Forelimb muscle (tissue), 1 donor: ENCODE data around the gene ARFIP1. TPM values are rescaled to one million over a fixed set of nuclear protein-coding genes. Genes with fewer than 3 reads are reported as not detected.
"Not testable (repeated sequence)": the region's sequence is repeated elsewhere in the genome, so short reads cannot be mapped to it uniquely, and the experiment has no call there.

ENCODE experiments used
- DNase-seq: peaks from one replicate; pipeline ENCODE4 v3.0.0-alpha.2; 2013; ENCODE audit warnings: low read depth
- polyA plus RNA-seq: library from polyadenylated mRNA; unstranded; fragments of 120-200 nt; gene quantifications from one replicate; pipeline ENCODE4 v1.2.1, GENCODE V29; 2013; ENCODE audit not compliant: insufficient read length

ARFIP1 gene
- polyA plus RNA-seq, 1 donor: 16.7 TPM

DNA sequence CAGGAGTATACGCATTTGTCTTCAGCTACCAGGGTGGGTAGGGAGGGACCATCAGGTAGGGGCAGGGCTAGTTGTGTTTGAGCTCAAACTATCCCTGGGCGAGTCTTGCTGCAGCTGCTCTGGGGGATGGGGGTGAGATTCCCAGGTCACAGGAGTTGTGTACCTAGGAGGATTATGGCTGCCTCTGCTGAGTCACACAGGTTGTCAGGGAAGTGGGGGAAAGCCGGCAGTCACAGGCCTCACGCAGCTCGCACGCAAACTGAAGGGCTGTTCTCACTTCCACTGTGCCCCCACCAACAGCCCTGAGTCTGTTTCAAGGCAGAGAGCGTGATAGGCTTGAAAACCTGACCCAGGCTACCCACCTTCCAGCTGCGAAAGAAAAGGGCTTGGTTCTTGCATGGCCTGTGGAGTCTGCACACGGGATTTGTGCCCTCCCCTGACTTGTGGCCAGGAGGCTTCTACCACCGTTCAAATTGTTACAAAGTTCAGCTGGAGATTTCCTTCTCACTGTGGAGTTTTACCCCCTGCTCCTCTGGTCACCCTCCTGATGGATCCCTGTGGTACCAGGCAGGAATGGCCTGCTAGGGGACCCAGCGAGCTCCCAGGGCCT lies 63.8 kb downstream of the ARFIP1 start:
- DNase-seq: no peak

DNA sequence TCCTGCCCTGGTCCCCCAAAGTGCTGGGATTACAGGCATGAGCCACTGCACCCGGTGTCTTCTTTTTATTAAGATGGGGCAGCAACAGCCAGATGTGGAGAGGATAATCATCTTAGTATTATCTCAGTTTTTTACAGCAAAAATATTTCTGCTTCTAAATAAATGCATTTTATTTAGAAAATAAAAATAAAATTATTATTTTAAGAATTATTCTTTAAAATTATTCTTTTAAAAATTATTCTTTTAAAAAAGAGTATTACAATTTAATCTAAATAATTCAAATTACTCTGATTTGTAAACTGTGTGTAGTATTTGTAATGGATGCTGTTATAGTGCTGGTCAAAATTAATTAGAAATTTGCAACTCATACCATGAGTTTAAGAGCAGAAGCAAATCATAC lies 67.6 kb downstream of the ARFIP1 start:
- no peak for DNase-seq

DNA sequence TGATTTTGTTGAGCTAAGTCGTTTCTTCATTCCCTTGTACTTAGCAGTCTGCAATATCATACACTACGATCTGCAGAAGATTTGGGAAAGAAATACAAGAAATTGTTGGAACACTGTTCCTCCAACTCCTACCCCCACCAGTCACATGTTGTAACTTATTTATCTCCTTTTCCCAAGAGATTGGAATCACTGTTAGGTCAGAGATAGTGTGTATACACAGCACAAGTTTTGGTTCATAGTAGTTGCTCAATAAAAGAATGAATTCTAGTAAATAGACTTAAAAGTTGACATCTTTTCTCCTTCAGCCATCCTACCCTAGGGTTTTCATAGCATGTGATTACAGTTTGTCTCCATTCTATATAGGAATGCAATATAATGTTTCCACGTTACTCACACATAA lies 68.8 kb downstream of the ARFIP1 start:
- DNase-seq: no peak

- no peak for DNase-seq
Observed at GRCh38 chr4:152849350-152849749, 69.6 kb downstream of the ARFIP1 start.

- no peak for DNase-seq
Observed at GRCh38 chr4:152850377-152850776, 70.6 kb downstream of the ARFIP1 start.

DNA sequence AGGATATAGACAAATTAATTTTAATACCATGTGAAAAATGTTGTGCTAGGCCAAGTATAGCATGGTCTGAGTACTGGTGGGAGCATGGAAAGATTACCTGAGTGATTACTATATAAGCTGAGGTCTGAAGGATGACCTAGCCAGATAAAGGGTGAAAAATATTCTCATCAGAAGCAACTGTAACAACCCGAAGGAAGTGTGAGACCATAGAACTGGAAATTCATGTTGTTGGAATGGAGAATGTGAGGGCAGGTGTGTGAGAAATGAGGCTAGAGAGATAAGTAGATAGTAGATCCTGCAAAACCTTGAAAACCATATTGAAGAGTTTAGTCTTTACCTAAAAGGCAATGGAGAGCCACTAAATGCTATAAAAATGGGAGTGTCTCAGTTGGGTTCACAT lies 71.5 kb downstream of the ARFIP1 start:
- no peak for DNase-seq

GRCh38 chr4:152853293-152853692 lies 73.5 kb downstream of the ARFIP1 start:
- no peak for DNase-seq

DNA sequence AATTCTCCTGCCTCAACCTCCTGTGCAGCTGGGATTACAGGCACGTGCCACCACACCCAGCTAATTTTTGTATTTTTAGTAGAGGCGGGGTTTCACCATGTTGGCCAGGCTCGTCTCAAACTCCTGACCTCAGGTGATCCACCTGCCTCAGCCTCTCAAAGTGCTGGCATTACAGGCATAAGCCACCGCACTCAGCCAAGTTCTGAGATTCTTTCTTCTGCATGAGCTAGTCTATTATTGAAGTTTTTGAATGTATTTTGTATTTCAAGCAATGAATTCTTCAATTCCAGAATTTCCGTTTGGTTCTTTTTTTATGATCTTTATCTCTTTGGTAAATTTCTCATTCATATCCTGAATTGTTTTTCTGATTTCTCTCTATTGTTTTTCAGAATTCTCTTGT lies 74.3 kb downstream of the ARFIP1 start:
- not testable (repeated sequence) for DNase-seq

GRCh38 chr4:152856960-152857359 lies 77.2 kb downstream of the ARFIP1 start:
- DNase-seq: no peak

DNA sequence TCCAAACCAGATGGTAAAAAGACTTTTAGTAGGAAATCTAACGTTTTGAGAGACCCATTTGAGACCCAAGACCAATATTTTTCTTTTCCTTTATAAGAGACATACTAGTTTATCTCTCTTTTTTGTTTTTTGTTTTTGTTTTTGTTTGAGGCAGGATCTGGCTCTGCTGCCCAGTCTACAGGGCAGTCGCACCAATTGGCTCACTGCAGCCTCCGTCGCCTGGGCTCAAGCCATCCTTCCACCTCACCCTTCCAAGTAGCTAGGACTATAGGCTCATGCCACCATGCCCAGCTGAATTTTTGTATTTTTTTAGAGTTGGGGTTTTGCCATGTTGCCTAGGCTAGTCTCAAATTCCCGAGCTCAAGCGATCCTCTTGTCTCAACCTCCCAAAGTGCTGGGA lies 79.2 kb downstream of the ARFIP1 start:
- no peak for DNase-seq

DNA sequence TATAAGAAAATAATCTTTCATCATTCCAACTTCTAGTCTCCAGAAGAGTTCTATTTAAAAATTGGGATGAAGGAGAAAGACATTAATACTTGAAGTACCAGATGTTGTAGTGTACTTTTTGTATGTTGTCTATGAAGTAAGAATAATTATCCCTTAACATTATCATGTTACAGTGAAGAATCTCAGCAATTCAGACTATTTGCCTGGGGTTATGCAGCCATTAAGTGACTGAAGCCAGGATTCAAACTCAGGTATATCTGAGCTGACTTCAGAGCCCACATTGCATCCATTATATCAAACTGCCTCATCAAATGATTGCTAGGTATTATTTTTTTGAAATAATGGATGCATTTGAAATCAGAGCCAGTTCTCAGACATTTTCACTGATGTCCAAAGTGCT lies 80.3 kb downstream of the ARFIP1 start:
- DNase-seq: no peak

DNA sequence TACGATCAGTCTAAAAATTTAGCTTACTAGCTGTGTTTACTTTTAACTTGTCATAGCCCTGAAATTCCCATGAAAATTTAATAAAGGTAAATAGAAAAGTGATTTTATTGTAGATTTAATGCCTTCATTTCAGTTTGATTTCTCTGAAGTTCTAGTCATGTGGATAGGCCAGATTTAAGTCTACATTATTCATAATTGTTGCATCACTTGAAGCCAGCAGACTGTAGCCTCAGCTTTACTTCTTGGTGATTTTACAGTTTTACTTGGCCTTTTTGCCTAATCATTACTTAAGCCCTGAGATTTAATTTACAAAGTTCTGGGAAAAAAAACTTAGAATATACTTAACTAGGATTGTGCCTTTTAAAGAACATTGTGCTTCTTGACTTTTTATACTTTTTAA lies 82.9 kb downstream of the ARFIP1 start:
- no peak for DNase-seq

GRCh38 chr4:152864361-152864760 lies 84.6 kb downstream of the ARFIP1 start:
- DNase-seq: no peak

DNA sequence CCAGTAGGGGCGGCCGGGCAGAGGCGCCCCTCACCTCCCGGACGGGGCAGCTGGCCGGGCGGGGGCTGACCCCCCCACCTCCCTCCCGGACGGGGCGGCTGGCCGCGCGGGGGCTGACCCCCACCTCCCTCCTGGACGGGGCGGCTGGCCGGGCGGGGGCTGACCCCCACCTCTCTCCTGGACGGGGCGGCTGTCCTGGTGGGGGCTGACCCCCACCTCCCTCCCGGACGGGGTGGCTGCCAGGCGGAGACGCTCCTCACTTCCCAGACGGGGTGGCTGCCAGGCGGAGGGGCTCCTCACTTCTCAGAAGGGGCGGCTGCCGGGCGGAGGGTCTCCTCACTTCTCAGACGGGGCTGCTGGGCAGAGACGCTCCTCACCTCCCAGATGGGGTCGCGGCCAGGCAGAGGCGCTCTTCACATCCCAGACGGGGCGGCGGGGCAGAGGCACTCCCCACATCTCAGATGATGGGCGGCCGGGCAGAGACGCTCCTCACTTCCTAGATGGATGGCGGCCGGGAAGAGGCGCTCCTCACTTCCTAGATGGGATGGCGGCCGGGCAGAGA lies 86.8 kb downstream of the ARFIP1 start:
- DNase-seq: not testable (repeated sequence)

DNA sequence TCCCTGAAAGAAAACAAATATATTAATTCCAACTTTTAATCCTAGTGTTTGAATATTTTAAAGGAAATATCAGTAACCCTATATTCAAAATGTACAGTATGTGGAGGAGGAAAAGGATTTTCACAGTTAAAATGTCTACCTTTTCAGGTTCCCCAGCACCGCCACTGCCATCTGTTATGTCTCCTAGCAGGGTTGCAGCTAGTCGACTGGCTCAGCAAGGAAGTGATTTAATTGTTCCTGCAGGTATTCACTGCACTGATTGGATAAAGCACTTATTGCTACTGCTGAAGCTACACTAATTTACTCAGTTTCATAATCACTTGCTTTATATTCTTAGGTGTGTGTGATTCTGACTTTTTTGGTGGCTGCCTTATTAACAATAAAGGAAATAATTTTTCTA lies 90.9 kb downstream of the ARFIP1 start:
- DNase-seq: no peak

DNA sequence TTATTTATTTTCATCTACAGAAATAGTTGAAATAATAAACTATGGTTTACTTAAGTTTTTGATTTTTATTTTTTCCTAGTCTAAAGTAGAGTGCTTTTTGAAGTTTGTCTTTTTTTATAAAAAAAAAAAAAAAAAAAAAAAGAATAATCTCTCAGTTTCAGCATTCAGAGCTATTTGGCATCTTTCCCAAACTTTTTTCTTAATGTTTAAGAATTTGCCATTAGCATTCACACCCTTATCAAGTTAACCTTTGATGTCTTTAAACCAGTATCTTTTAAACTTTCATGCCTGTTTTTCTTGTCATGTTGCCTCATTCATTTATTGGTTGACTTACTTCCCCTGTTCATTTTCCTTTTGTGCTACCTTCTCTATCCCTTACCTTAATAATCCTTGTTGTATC lies 95.5 kb downstream of the ARFIP1 start:
- no peak for DNase-seq

DNA sequence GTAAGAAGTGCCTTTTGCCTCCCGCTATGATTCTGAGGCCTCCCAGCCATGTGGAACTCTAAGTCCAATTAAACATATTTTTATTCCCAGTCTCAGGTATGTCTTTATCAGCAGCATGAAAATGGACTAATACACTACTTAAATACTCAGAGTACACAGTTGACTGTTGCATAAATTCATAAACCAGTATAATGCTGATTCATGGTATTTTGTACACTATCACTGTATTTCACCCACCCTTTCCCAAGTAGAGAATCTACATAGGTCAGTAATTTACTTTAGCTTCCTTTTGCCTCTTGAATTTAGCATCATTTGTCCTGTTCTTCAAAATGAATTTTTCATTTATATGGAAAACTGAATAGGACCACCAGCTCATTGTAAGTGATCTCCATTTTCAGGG lies 98.1 kb downstream of the ARFIP1 start:
- DNase-seq: no peak

DNA sequence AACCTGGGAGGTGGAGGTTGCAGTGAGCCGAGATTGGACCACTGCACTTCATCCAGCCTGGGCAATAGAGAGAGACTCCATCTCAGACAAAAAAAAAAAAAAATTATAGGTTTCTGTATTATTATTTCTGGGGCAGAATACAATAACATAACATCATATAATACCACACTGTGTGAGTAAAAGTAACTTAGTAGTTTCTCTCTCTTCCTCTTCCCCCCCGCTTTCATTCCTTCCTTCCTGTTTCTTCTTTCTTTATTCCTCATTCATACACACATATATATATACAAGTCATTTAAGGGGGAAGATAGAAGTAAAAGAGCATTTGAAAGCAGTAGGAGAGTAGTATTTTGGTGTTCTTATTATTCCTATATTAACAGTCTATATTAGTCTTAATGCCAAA lies 100.5 kb downstream of the ARFIP1 start:
- DNase-seq: no peak

DNA sequence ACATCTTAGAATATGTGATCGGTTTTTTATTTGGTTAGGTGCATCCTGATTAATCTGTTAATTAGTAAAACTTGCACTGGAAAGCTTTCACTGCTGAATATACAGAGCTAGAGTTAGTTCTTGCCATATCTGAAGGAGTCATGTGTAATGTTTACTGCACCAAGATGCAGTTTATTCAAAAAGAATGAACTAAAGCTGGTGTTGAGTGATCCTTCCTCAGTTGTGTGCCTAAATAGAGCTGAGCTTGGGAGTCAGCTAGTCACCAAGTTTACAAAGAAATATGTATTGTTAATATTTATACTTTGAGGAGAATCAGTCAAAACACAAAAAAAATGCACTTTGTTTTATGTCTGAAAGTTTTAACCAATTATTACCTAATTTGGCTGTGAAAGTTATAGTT lies 102.2 kb downstream of the ARFIP1 start:
- no peak for DNase-seq

GRCh38 chr4:152885185-152885584 lies 105.4 kb downstream of the ARFIP1 start:
- DNase-seq: no peak

GRCh38 chr4:152886201-152886600 lies 106.4 kb downstream of the ARFIP1 start:
- DNase-seq: no peak

DNA sequence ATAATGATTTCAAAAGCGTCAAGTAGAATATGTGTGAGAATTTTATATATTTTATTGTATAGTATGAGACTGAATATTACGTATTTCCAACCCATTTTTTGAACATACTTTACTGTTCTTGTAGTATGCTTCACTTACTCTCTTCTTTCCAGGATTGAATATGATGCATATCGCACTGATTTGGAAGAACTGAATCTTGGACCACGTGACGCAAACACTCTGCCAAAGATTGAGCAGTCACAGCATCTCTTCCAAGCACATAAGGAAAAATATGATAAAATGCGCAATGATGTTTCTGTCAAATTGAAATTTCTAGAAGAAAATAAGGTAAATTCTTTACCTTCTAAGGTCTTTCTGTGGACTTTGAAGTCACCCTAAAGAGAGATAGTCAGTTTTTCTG lies 108.2 kb downstream of the ARFIP1 start:
- no peak for DNase-seq

DNA sequence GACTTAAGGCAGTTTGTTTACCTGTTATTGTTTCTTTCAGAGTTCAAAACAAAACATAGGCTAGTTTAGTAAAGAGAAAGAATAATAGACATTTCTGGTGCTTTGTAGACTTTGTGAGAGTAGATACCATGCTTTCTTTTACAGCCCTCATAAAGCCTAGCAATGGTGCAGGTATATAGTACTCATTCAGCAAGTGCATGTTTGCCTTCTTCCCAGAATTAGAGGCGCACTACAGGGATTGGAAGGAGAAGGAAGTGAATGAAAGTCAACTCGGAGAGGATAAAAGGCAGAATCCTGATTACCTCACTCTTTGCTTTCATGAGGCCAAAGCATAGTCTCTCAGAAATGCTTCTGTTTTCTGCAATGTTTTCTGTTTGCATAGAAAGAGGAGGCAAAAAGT lies 113.2 kb downstream of the ARFIP1 start:
- DNase-seq: no peak

GRCh38 chr4:152894673-152895072 lies 114.9 kb downstream of the ARFIP1 start:
- no peak for DNase-seq
